Inflammatory macrophage treated with lipopolysaccharide for 4 hours (primary cell): ENCODE measurements around the gene CASTOR2.
"Not testable (repeated sequence)": the region's sequence is repeated elsewhere in the genome, so short reads cannot be mapped to it uniquely, and the experiment has no call there.

Source experiments
- DNase-seq: peaks from one replicate; pipeline ENCODE4 v3.0.0-alpha.2; 2020

Gene CASTOR2

DNA sequence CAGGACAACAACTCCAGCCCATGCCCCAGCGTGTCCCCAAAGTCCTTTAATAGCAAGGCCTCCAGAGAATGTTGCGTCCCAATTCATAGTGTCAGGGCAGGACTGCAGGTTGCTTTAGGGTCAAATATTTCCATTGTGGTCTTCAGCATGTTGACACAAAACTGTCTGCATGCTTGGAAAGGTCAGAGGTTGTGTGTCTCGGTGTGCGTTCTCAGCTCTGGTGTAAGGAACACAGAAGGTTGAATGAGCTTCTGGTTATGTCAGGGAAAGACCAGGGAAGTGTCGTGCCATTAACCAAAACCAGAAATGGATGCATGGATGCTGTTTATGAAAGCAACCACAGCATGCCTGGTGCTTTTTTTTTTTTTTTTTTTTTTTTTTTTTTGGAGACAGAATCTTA, 31.9 kb downstream of the CASTOR2 start:
- not testable (repeated sequence) for DNase-seq

DNA sequence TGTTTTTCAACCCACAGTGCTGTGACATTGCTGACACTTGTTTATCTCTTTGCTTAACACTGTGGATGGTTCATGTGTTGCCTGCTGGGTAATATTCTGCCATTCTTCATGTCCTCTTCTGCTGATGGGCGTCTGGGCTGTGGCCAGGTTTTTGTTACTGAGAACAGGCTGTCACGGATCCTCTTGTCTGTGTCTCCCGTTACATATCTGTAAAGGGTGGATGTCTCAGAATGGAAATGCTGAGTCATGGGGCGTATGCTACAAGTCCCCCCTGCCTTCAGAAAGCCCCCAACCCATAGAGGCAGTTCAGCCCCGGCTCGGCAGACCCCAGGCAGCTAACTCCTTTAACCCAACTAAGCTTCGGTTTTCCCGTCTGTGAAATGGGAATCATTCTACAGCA, 33.3 kb downstream of the CASTOR2 start:
- DNase-seq, result not testable (repeated sequence)

DNA sequence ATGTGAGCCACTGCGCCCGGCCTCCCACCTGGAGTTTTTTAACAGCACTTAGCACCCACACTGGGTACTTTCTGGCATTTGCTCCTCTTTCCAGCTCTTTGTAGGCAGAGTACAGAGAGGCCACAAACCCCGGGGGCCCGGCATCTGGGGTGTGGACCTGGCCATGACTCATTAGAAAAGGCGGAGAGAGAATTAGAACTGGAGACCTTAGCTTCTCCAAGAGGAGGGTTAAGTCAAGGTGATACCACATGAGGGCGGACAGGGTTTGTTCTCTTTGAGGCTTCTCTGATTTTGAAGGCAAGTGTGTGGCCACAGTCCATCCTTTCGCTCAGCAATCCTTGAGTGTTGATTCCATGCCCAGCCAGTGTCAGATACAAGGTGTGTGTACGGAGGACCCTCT, 36.9 kb downstream of the CASTOR2 start:
- DNase-seq, result not testable (repeated sequence)

DNA sequence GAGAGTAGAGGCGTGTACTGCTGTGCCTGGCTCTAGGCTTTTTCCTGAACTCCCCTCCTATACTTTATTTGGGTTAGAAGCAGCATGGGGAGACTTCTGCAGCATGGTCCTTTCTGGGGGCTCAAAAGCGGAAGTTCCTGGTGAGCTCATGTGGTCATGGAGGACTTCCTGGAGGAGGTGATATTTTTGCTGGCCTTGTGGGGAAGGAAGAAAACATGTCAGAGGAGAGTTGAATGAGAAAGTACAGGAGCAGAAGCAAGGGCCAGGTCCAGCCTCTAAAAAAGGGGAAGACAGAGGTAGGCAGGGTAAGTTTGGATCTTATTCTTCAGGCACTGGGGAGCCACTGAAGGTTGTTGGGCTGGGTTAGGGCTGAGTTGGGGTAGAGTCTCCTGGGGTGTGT, 45.5 kb downstream of the CASTOR2 start:
- DNase-seq, result no peak

DNA sequence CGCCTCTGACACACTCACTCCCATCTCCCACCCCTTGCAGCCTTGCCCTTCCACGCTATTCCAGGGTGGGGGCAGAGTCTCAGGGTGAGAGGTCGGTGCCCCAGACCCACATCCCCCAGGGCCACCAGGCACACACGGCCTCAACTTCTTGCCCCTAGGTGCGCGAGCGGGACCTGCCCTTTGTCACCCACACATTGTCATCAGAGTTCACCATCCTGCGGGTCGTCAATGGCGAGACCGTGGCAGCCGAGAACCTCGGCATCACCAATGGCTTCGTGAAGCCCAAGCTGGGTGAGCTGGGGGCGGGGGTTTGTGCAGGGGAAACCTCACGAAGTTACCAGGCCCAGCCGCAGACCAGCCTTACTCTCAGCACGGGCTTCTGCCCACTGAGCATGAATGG, 53.3 kb downstream of the CASTOR2 start:
- DNase-seq, result no peak

DNA sequence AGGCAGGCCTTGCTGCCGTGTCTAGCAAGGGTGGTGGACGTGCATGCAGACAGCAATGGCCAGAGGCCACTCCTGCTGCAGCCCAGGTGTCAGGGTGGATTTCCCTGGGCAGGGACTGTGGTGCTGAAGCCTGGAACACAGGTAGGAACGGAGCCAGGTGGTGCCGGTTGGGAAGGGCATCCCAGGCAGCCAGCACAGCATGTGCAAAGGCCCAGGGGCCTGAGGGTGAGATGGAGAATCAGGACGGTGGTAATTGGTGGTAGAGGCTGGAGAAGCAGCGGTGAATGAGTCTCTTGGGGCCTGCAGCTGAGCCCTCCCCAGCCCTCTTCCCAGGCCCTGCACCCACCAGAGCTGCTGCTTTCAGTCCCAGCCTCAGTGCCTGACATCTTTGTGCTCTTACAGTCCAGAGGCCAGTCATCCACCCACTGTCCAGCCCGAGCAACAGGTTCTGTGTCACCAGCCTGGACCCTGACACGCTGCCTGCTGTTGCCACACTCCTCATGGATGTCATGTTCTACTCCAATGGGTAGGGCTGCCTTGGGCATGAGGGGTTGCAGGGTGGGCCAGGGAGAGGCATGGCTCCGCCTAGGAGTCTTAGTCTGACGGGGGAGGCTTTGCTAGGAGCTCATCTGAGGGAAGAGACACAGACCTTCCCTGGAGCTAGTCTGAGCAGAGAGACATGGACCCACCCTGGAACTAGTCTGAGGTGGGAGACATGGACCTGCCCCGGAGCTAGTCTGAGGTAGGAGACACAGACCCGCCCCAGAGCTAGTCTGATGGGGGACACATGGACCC, 54.3 kb downstream of the CASTOR2 start:
- DNase-seq, result no peak

DNA sequence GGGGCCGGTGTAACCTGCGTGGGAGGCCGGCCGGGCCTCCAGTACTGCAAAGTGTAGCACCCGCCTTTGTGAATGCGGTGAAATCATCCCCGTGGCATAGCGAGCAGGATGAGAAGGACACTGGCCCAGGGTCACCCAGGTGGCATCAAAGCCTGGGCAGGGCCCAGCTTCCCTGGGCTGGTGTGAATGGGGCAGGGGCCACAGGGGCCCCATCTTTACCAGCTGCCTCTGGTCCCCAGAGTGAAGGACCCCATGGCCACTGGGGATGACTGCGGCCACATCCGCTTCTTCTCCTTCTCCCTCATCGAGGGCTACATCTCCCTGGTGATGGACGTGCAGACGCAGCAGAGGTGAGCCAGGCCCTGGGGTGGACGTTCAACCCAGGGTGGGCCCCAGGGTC, 55.3 kb downstream of the CASTOR2 start:
- no peak for DNase-seq

DNA sequence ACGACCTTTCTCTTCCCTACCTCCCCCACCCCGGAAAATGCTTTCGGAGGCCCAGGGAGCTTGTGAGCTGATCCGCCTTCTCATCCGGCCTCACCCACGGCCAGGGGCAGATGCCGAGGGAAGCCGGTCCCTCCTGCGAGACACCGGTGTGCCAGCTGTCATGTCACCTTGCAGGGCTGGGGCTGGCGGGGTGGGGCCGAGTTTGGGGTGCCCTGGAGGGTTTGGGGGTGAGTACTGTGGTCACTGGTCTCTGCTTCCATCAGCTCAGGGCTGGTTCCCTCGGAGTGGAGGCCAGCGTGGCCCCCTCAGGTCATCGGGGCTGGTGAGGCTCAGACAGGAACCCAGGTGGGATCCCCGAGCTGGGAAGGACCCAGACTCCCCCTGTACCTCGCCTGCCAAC, 60.4 kb downstream of the CASTOR2 start:
- DNase-seq, result no peak

DNA sequence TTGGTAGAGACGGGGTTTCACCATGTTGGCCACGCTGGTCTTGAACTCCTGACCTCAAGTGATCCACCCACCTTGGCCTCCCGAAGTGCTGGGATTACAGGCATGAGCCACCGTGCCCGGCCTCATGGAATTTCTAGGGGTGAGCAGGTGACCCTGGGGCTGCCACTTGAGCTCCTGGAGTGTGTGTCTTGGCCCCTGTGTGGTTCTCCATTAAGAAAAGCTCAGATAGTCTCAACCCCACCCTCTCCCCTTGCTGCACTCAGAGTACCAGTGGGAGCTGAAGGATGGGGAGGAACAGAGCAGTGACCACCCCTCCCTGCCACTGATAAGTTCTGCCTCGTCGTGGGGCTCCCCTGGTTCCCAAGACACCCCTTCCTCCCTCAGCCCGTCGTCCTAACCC, 63.8 kb downstream of the CASTOR2 start:
- no peak for DNase-seq

DNA sequence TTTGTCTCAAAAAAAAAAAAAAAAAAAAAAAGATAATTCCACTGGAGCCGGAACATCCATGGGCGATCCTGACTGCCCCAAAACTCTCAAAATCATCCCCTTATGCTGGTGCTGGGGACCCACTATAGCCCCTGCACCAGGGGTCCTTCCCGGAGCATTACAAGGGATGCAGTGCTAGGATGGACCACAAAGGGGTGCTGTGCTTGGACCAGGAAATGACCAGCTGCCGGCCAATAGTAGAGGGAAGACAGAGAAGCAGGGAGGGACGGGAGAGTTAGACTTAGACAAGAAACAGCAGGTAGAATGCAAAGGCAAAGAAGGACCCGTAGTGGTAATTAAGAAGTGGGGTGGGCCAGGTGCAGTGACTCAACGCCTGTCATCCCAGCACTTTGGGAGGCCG, 68.6 kb downstream of the CASTOR2 start:
- no peak for DNase-seq

DNA sequence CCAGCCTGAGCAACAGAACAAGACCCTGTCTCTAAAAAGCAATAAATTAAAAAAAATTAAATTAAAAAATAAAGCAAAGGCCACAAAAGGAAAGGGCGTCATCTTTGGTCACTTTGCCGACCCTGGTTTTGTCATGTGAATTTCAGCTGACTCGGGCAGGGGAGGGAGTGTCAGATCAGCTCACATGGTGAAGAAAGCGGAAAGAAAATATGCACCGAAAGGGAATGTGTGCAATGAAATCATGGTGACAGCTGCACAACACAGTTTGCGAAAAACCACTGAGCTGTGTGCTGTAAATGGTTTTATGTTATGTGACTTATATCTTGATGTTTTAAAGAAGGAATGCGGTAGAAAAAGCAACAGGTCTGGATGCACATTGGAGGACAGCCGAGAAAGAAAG, 69.3 kb downstream of the CASTOR2 start:
- no peak for DNase-seq

DNA sequence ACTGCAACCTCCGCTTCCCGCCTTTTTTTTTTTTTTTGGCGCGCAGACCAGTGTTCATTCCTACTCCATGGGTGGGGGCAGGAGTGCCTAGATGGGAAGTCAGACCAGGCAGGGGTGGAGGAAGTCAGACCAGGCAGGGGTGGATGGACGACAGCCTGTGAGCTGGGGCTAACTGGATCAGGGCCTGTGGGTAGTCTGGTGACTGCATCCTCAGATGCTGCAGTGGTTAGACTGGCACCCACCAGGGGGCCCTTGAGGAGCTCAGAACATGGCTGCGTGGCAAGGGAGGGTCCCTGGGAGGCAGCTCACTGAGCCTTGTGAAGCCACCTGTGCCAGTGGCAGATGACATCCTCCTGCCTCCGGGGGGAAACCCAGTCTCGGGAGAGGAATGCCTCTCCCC, 74.0 kb downstream of the CASTOR2 start:
- no peak for DNase-seq

DNA sequence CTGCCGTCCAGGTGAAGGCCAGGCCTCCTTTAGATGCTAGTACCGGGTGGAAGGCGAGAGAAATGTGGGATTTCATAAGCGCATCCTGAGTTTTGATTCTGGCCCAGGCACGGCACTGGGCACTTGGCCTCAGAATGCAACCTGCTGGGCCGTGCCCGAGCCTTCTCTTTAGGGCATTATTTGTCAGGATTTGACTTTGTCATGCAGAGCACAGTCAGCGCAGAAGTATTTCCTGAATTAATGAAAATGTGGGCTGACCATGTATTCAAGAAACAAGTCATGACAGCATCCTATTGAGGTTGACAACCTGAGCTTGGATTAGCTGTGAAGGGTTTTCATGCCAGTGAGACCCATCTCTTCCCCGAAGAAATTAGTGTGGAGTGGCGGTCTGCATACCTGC, 74.7 kb downstream of the CASTOR2 start:
- DNase-seq, result no peak

DNA sequence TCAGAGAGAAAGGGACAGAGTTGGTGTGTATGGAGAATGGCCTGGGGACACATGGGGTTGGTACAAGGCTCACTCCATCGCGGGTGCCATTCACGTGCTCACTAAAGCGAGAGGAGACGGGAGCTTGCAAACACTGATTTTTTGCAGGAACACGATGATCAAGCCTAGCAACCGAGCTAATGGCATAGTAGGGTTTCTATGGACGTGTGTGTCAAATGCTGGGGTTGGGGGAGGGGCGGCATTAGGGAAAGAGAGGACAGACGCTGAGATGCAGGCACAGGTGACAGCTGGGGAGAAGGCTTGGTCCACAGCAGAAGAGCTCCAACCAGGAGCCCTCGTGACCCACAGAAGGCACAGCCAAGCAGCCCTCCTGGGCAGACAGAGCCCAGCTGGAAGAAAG, 75.2 kb downstream of the CASTOR2 start:
- no peak for DNase-seq

DNA sequence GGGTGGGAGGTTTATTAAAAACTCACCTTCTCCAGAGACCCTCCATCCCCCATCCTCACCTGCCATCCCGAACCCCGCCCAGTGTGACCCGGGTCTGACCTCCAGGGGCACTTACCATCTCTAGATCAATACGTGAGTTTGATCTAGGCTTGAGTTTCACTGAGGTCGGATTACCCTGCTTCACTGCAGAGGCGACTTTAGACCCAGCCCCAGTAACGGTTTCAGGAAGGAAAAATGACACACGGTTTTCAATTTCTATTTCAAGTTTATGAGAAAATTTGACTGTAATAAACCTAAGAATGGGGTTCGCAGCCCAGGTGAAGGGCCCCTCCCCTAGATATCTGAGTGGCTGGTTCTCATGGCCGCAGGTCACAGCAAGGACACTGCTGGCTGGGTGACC, 76.0 kb downstream of the CASTOR2 start:
- no peak for DNase-seq

DNA sequence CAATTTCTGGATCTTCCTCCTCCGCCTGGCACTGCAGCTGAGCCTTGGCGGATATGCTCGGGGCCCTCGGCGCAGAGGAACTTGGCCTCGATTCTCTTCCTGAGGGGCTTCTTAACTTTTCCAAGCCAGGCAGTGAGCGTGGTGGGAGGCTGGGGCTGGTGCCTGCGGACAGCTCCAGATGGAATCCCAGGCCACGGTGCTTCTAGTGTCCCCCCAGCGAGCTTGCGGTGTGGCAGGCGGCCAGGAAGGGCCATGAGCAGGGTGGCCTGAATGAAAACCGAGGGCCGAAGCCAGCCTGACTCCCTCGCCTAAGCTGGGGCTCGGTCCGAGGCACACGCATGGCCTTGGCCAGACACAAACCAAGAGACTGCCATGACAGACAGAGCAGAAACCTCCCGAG, 77.8 kb downstream of the CASTOR2 start:
- DNase-seq, result no peak

DNA sequence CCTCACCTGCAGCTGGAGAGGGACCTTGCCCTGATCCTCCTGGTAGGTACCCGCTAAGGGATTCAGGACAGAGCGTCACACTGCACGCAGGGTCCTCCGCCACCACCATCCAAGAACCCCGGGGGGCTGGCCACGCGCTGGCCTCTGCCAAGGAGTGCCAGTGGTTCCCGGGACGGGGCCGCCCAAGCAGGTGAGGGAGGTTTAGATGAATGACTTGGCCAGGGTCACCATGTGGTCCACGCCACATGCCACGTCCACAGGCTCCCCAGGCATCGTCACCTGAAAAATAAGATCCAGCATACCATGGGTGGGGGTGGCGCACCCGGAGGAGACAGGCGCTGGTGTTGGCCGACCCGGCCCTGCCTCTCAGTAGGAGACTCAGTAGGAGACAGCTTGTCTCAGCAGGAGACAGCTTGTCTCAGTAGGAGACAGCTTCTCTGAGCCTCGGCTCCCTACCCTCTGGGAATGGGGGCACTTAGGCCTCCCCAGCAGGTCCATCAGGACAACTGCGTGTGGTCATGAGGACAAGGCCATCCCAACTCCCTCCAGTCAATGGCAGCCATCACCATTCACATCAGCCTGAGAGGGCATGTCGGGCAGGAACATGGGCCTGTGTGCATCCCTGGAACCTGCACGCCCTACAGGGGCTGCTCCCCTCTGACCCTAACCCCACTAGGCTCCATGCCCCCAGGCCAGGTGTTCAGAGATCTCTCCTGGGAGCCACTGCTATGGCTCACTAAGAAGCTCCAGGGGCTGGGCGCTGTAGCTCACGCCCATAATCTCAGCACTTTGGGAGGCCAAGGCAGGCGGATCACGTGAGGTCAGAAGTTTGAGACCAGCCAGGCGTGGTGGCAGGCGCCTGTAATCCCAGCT, 78.6 kb downstream of the CASTOR2 start:
- no peak for DNase-seq

DNA sequence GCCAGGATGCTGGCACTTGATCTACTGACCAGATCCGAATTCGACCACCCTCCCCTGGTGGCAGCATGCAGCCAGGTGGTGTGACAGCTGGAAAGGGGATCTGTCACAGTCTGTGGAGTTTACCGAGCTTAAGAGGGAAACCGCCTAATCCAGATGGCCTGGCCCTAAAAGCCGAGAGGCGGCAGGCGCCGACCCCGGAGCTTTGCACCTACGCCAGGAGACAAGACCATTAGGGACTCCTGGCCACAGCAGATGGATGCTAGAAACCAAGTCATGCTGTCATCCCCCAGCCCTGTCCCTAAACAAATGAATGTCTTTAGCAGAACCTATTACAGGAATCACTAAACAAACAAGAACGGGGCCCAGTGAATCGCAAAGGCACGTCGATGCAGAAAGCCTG, 81.4 kb downstream of the CASTOR2 start:
- DNase-seq, result no peak

DNA sequence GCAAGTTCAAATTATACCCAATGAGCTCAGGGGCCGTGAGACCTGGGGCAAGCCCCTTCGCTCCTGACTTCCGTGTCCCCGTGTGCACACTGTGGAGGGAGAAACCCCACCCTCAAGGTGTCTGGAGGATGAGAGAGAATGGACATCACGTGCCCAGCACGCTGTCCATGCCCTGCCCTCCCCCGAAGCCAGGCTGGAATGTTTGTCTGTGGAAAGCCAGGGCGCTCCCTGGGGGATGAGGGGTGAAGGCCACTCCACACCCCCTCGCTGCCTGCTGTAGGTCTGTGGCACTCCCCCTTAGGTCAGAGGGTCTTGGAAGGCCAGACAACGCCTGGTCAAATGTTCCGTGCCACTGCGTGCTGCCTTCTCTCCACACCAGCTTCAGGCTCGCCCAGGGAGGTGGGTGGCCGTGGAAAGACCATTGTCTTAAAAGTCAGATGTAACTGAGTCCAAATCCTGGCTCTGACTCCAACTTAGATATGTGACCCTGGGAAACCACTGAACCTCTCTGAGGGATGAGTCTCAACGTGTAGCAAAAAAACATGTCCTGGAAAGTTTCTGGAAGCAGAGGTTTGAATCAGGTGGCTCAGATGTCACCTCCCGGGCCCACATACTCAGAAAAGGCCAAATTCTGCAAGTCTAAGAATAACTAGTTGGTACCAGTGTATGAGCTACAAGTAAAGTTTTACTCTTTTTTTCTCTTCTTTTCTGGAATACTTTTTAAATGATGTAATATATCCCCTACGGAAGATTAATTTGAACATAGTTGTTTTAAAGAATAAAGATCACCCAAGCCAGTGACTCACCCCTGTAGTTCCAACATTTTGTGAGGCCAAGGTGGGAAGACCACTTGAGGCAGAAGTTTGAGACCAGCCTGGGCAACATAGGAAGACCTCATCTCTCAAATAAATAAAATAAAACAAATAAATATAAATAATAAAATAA, 84.2 kb downstream of the CASTOR2 start:
- DNase-seq, result no peak

DNA sequence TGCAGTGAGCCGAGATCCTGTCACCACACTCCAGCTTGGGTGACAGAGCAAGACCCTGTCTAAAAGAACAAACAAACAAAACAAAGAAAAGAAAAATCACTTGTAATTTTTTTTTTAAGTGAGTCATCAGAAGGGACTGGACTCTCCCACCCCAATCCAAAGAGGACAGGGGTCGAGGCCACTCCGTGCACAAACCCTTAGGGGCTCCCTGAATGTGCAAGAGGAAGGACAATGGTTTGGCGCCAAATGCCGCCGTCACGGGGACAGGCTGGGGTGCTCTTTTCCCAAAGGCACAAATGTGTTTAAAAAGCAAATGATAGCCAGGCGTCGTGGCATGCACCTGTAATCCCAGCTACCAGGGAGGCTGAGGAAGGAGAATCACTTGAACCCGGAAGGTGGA, 85.3 kb downstream of the CASTOR2 start:
- no peak for DNase-seq

DNA sequence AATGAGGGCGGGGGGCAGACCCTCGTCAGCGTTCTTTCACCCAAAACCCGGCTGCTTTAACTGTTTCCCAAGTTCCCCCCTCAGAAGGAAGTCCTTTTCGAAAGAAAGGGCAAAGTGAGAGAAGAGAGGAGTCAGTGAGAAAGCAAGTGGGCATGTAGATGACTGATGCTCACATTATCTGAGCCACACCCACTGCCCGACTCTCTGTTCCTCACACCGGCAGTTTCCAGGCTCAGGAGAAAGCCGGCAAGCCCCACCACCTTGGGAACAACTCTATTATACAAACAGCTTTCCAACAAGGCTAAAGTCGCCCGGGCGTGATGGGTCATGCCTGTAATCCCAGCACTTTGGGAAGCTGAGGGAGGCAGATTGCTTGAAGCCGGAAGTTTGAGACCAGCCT, 86.0 kb downstream of the CASTOR2 start:
- DNase-seq, result no peak

DNA sequence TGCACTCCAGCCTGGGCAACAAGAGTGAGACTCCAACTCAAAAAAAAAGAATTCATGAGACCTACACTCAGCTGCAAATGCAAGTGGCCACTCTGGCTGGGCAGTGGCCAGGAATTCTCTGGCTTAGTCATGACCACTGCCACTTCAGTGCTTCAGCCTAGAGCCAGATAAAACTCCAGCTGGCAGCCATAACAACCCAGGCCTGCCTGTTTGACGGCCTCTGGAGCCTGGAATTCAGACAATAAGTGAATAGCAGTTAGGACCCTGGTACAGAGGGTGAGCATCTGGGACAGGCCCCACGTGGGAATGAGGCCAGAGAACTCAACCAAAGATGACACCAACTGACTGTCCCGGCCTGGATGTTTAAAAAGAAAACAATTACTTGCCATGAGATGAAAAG, 90.2 kb downstream of the CASTOR2 start:
- no peak for DNase-seq

DNA sequence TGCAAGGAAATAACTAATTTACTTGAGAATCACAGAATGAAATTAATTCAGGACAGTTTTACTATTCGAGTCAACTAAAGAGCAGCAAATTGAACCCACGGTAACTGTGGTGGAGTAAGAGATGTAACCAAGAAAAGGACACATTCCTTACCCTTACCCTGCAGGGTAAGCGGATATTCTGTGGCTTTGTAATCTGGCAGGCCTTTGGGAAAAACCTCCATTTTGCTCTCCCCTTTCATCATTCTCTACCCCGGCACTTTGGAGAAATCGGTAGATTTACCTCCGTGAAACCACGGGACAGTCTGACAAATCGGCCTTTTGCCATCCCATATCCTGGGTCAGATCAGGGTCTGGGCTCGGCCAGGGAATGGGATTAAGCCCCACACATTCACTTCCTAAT, 90.7 kb downstream of the CASTOR2 start:
- no peak for DNase-seq
